Heart right ventricle (tissue), 16 donors: ENCODE measurements around the gene CX3CR1. TPM values are rescaled to one million over a fixed set of nuclear protein-coding genes. Genes with fewer than 3 reads are reported as not detected.

Source experiments
- ATAC-seq, 8 donors: fragments of 200-7000 bp; cut with Tn5 transposase; one replicate each; pipeline ENCODE4 v1.9.1; 2020; ENCODE audit warnings: mild to moderate bottlenecking in 8 of 8, moderate library complexity in 8 of 8, moderate number of reproducible peaks in 1 of 8
- DNase-seq, 2 donors: peaks; one replicate each; pipeline ENCODE4 v3.0.0-alpha.2; 2020
- H3K27ac ChIP-seq, 10 donors: fragments of 200-600 bp; sonication (generic) in 2 of 10; one replicate each; pipeline versions ENCODE4 v1.5.0 to v1.8.0; 2020 to 2022; ENCODE audit warnings: mild to moderate bottlenecking in 3 of 10
- H3K27me3 ChIP-seq, 7 donors: fragments of 200-600 bp; one replicate each; pipeline ENCODE4 v1.8.0; 2021 to 2022; ENCODE audit warnings: mild to moderate bottlenecking in 2 of 7
- H3K36me3 ChIP-seq, 9 donors: fragments of 200-600 bp; sonication (generic) in 1 of 9; one replicate each; pipeline versions ENCODE4 v1.5.0 to v1.8.0; 2020 to 2022; ENCODE audit warnings: mild to moderate bottlenecking in 2 of 9
- H3K4me1 ChIP-seq, 9 donors: fragments of 200-600 bp; sonication (generic) in 1 of 9; one replicate each; pipeline versions ENCODE4 v1.5.0 to v1.8.0; 2020 to 2022; ENCODE audit warnings: mild to moderate bottlenecking in 4 of 9
- H3K4me3 ChIP-seq, 10 donors: fragments of 200-600 bp; sonication (generic) in 2 of 10; one replicate each; pipeline versions ENCODE4 v1.5.0 to v1.8.0; 2020 to 2022; ENCODE audit warnings: mild to moderate bottlenecking in 7 of 10, moderate library complexity in 2 of 10
- H3K9me3 ChIP-seq, 11 donors: fragments of 200-600 bp in 10 of 11; sonication (generic) in 2 of 11; one replicate each; pipeline versions ENCODE4 v1.5.0 to v1.8.0; 2013 to 2022; ENCODE audit warnings: mild to moderate bottlenecking in 2 of 11, control low read depth in 1 of 11, moderate library complexity in 1 of 11
- CTCF ChIP-seq, 9 donors: fragments of 200-600 bp; sonication (generic) in 2 of 9; IDR thresholded peaks; one replicate each; pipeline versions ENCODE4 v1.5.0 to v1.8.0; 2021 to 2022; ENCODE audit warnings: antibody characterized with exemption in 9 of 9, mild to moderate bottlenecking in 5 of 9, moderate library complexity in 1 of 9
- WGBS, 2 donors: extraction: QIAGEN DNeasy Blood & Tissue Kit; methylation state at CpG; one replicate each; pipeline ENCODE4 v1.1.7; 2013; ENCODE audit warnings: inconsistent platforms in 1 of 2; 5-methylcytosine and 5-hydroxymethylcytosine counted together
- intact Hi-C, 10 donors: fragments of 100-400 bp; cut with DNase I; formaldehyde crosslinking; loops; one replicate each; pipeline versions ENCODE4 v1.11.1 to v1.14.2; 2022
- polyA plus RNA-seq, 2 donors: library from polyadenylated mRNA; stranded (reverse); fragments of 200-250 nt; gene quantifications; one replicate each; pipeline ENCODE4 v1.2.3, GENCODE V29; 2013
- total RNA-seq, 10 donors: library from RNA; stranded (reverse); fragmentation: NEBNext Ultra II Directional in 3 of 10; extraction: Animal tissue kit (Norgen Biotek cat#: 25700) in 3 of 10; gene quantifications; one replicate each; pipeline versions ENCODE4 v1.2.1 to v1.2.4, GENCODE V29; 2021 to 2023
- donor health status: Arrhythmogenic right ventricular cardiomyopathy.
- donor health status: ischemic (EF 13 %, LVEDD 7.1; RV severe dilation, severe dysfunction).
- donor health status: healthy with polysubstance abuse.
- donor health status: DM: no; HTN: yes; CAD: no.
- donor health status: DM: no; HTN: no; CAD: no.
- donor health status: ischemic (EF 25% LVEDD 6.9; RV normal size, moderate dysfunction).
- donor health status: ischemic (EF 25% LVEDD 5.7; RV mildly dilated, moderate dysfunction).
- donor health status: healthy.
- donor health status: DM: yes; HTN: yes; CAD: no.
- donor health status: Ischemic cardiomyopathy.
- donor health status: ischemic (EF 35%, LVEDD 5.7; RV mildly dilated, moderate dysfunction).
- donor health status: nonischemic (EF 11% LVEDD 7.7; RV severe dilation, severe dysfunction).
- donor health status: DM: yes; HTN: yes; CAD: no.
- donor health status: PGD.
- donor health status: ischemic (EF 29% LVEDD 5.4; RV normal size, mild dysfunction).
- donor health status: nonischemic (EF 23%, LVEDD 6.1; RV moderate dilation, normal function).

Gene CX3CR1
- total and polyA plus RNA-seq, 12 donors: 0.12 to 6.9 (median 0.88) TPM

- intact Hi-C loops: loop anchor here in 2 of 10 donors (5.0 to 10.0 kb wide), 2 partner anchors 64 to 319 kb away; no protein-coding TSS in a partner anchor
- H3K27ac ChIP-seq: no peak overlapping the region
- H3K9me3 ChIP-seq: no peaks in the 10 kb centered on the region
- ATAC-seq: no peak
- no peak for DNase-seq
- peaks cover 0 to 32% (median under 1%) of the 10 kb centered on the region in 9 donors for H3K4me1 ChIP-seq
- no peak overlapping the region for H3K4me3 ChIP-seq
- H3K27me3 ChIP-seq: no peaks in the 10 kb centered on the region
- H3K36me3 ChIP-seq: no peaks in the 10 kb centered on the region
- no peak for TF ChIP-seq CTCF (IDR thresholded peaks at IDR 0.05)
- 82 to 90% methylated on average over 2 of the region's 2 CpGs for WGBS, 2 donors
Measured at GRCh38 chr3:39213613-39214012, 66.2 kb downstream of the CX3CR1 start.

Other genes starting within 250 kb of the CX3CR1 start
- under 1 TPM in 8 of 10 donors, not detected in 2; 0.04 to 0.12 (median 0.07) TPM for gene SCN11A, start 228.1 kb downstream of the CX3CR1 start, total RNA-seq
- gene SCN11A, start 228.1 kb downstream of the CX3CR1 start, polyA plus RNA-seq: under 1 TPM; 0.01 to 0.15 TPM
- 10 to 100 TPM; 14.5 to 37.2 (median 31.0) TPM for gene WDR48, start 228.0 kb downstream of the CX3CR1 start, total RNA-seq
- gene WDR48, start 228.0 kb downstream of the CX3CR1 start, polyA plus RNA-seq: 10 to 100 TPM in 1 of 2 donors, 1 to 10 TPM in 1; 8.0 to 11.4 TPM
- gene GORASP1, start 172.4 kb downstream of the CX3CR1 start, total RNA-seq: 10 to 100 TPM; 35.8 to 54.2 (median 41.1) TPM
- 10 to 100 TPM; 28.4 to 37.2 TPM for gene GORASP1, start 172.4 kb downstream of the CX3CR1 start, polyA plus RNA-seq
- 1 to 10 TPM; 1.1 to 3.1 (median 1.5) TPM for gene TTC21A, start 172.4 kb downstream of the CX3CR1 start, total RNA-seq
- 1 to 10 TPM in 1 of 2 donors, under 1 TPM in 1; 0.80 to 7.5 TPM for gene TTC21A, start 172.4 kb downstream of the CX3CR1 start, polyA plus RNA-seq
- 10 to 100 TPM in 9 of 10 donors, 1 to 10 TPM in 1; 7.4 to 46.3 (median 17.7) TPM for gene CSRNP1, start 126.4 kb downstream of the CX3CR1 start, total RNA-seq
- 10 to 100 TPM; 14.1 to 28.1 TPM for gene CSRNP1, start 126.4 kb downstream of the CX3CR1 start, polyA plus RNA-seq
- 1,000 to 10,000 TPM in 2 of 10 donors, 100 to 1,000 TPM in 8; 277 to 1,691 (median 608) TPM for gene XIRP1, start 87.4 kb downstream of the CX3CR1 start, total RNA-seq
- 100 to 1,000 TPM; 404 to 586 TPM for gene XIRP1, start 87.4 kb downstream of the CX3CR1 start, polyA plus RNA-seq
- not detected for gene CCR8, start 49.7 kb upstream of the CX3CR1 start, total RNA-seq
- gene CCR8, start 49.7 kb upstream of the CX3CR1 start, polyA plus RNA-seq: not detected
- 10 to 100 TPM in 9 of 10 donors, 1 to 10 TPM in 1; 9.7 to 25.8 (median 19.2) TPM for gene SLC25A38, start 103.3 kb upstream of the CX3CR1 start, total RNA-seq
- gene SLC25A38, start 103.3 kb upstream of the CX3CR1 start, polyA plus RNA-seq: 10 to 100 TPM; 15.8 to 24.4 TPM
- 100 to 1,000 TPM; 350 to 651 (median 384) TPM for gene RPSA, start 126.7 kb upstream of the CX3CR1 start, total RNA-seq
- gene RPSA, start 126.7 kb upstream of the CX3CR1 start, polyA plus RNA-seq: 1,000 to 10,000 TPM in 1 of 2 donors, 100 to 1,000 TPM in 1; 877 to 1,493 TPM
- under 1 TPM in 4 of 10 donors, not detected in 6; 0.07 to 0.59 (median 0.15) TPM for gene MOBP, start 187.6 kb upstream of the CX3CR1 start, total RNA-seq
- gene MOBP, start 187.6 kb upstream of the CX3CR1 start, polyA plus RNA-seq: under 1 TPM in 1 of 2 donors, not detected in 1; 0.01 TPM